CD8-positive, alpha-beta memory T cell (primary cell): Measurements from ENCODE around the gene HIPK3. TPM values are rescaled to one million over a fixed set of nuclear protein-coding genes. Genes with fewer than 3 reads are reported as not detected.
A peak's percentile ranks its signal among the peaks of the same experiment; 100 is the strongest.
"Not testable (repeated sequence)": the region's sequence is repeated elsewhere in the genome, so short reads cannot be mapped to it uniquely, and the experiment has no call there.

Experiments
- CTCF ChIA-PET: fragments of 350-600 bp; sonication (Branson Sonifier 250); formaldehyde crosslinking; loops from one replicate; lab custom pipeline; 2021; ENCODE audit warnings: antibody characterized with exemption; lab: Charles Lee
- POLR2A ChIA-PET: fragments of 350-600 bp; sonication (Branson Sonifier 250); formaldehyde crosslinking; loops from one replicate; lab custom pipeline; 2021; ENCODE audit warnings: antibody characterized with exemption; lab: Charles Lee
- DNase-seq, 5 donors: peaks; one replicate each; pipeline versions ENCODE4 v3.0.0 to v3.0.0-alpha.2; 2020 to 2022; ENCODE audit warnings: mixed read lengths in 1 of 5
- H3K27ac ChIP-seq: one replicate; pipeline ENCODE4 v1.7.0; 2013; ENCODE audit warnings: low read depth, mild to moderate bottlenecking, low read length, moderate library complexity
- H3K27me3 ChIP-seq: 2 replicates; pipeline ENCODE4 v1.7.0; 2013; ENCODE audit warnings: low read length, mild to moderate bottlenecking; ENCODE audit not compliant: insufficient read depth, poor library complexity, severe bottlenecking
- H3K36me3 ChIP-seq: 2 replicates; pipeline ENCODE4 v1.7.0; 2013; ENCODE audit warnings: mild to moderate bottlenecking, low read length, moderate library complexity; ENCODE audit not compliant: insufficient read depth
- H3K4me1 ChIP-seq: 2 replicates; pipeline ENCODE4 v1.7.0; 2013; ENCODE audit warnings: mild to moderate bottlenecking, low read length, moderate library complexity; ENCODE audit not compliant: insufficient read depth
- H3K4me3 ChIP-seq: 2 replicates; pipeline ENCODE4 v1.7.0; 2013; ENCODE audit warnings: mild to moderate bottlenecking, low read length
- H3K9me3 ChIP-seq: 2 replicates; pipeline ENCODE4 v1.7.0; 2013; ENCODE audit warnings: mild to moderate bottlenecking, low read length
- H3K27ac Mint-ChIP-seq, 8 donors: one replicate each; pipeline ENCODE4 v1.8.0; 2020 to 2021; ENCODE audit warnings: mixed read lengths in 8 of 8, mild to moderate bottlenecking in 6 of 8, inconsistent platforms in 3 of 8, moderate library complexity in 3 of 8
- H3K27me3 Mint-ChIP-seq, 2 donors: one replicate each; pipeline ENCODE4 v1.8.0; 2020 to 2021; ENCODE audit warnings: mixed read lengths in 2 of 2, mild to moderate bottlenecking in 1 of 2, moderate library complexity in 1 of 2
- H3K36me3 Mint-ChIP-seq, 3 donors: one replicate each; pipeline ENCODE4 v1.8.0; 2020 to 2021; ENCODE audit warnings: mixed read lengths in 3 of 3, inconsistent platforms in 1 of 3, mild to moderate bottlenecking in 1 of 3
- H3K4me1 Mint-ChIP-seq, 3 donors: one replicate each; pipeline ENCODE4 v1.8.0; 2020 to 2021; ENCODE audit warnings: mixed read lengths in 3 of 3, inconsistent platforms in 1 of 3, mild to moderate bottlenecking in 1 of 3
- H3K4me3 Mint-ChIP-seq, 7 donors: one replicate each; pipeline ENCODE4 v1.8.0; 2020 to 2021; ENCODE audit warnings: mixed read lengths in 7 of 7, mild to moderate bottlenecking in 6 of 7, moderate library complexity in 4 of 7, inconsistent platforms in 2 of 7
- H3K9me3 Mint-ChIP-seq, 5 donors: one replicate each; pipeline ENCODE4 v1.8.0; 2020 to 2022; ENCODE audit warnings: mixed read lengths in 5 of 5, mild to moderate bottlenecking in 3 of 5, moderate library complexity in 2 of 5, inconsistent platforms in 1 of 5
- polyA plus RNA-seq: library from polyadenylated mRNA; unstranded; fragments of 300-500 nt; fragmentation: Illumina TruSeq; gene quantifications from one replicate; pipeline ENCODE4 v1.2.3, GENCODE V29; 2021
- total RNA-seq, 2 experiments: library from RNA; stranded (reverse); gene quantifications; one replicate each; pipeline ENCODE4 v1.2.3, GENCODE V29; 2021

The HIPK3 gene
- total and polyA plus RNA-seq, 3 experiments from 2014 or later = 31.6 to 50.9 (median 49.2) TPM

DNA sequence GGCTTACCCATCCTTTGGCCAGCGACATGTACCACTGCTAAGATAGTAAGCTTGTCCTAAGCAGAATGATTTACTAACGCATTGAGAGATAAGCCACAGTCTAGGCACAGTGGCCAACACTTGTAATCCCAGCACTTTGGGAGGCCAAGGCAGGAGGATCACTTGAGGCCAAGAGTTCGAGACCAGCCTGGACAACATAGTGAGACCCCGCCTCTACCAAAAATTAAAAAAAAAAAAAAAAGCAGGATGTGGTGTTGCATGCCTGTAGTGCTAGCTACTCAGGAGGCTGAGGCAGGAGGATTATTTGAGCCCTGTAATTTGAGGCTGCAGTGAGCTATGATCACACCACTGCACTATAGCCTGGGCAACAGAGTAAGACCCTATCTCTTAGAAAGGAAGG lies 93.1 kb downstream of the HIPK3 start:
- CTCF ChIA-PET = interaction anchor here (0.7 kb wide), 1 partner anchor 1041 kb away, joined by 3 read pairs; no protein-coding TSS in a partner anchor
- DNase-seq = no peak
- no peaks in the 10 kb centered on the region for H3K27me3 Mint-ChIP-seq
- no peak overlapping the region for H3K27ac Mint-ChIP-seq
- no peaks in the 10 kb centered on the region for H3K9me3 ChIP-seq
- H3K9me3 Mint-ChIP-seq = no peaks in the 10 kb centered on the region
- H3K27me3 ChIP-seq = no peaks in the 10 kb centered on the region
- H3K36me3 Mint-ChIP-seq = peaks cover 7 to 90% (median 17%) of the 10 kb centered on the region in 3 donors
- H3K4me3 Mint-ChIP-seq = no peak overlapping the region
- H3K27ac ChIP-seq = no peak overlapping the region
- no peaks in the 10 kb centered on the region for H3K4me1 ChIP-seq
- H3K36me3 ChIP-seq = peaks cover 28% of the 10 kb centered on the region
- POLR2A ChIA-PET = no interaction called here
- H3K4me1 Mint-ChIP-seq = no peaks in the 10 kb centered on the region
- H3K4me3 ChIP-seq = no peak overlapping the region

- ChIA-PET CTCF (no interaction called here), POLR2A (no interaction called here)
- Mint-ChIP-seq H3K27ac (no peak overlapping the region), H3K4me3 (no peak overlapping the region), H3K27me3 (no peaks in the 10 kb centered on the region), H3K9me3 (no peaks in the 10 kb centered on the region), H3K36me3 (peaks cover 1 to 21% (median 2%) of the 10 kb centered on the region in 3 donors), H3K4me1 (peaks cover 4 to 7% (median 6%) of the 10 kb centered on the region in 3 donors)
- Histone ChIP-seq H3K4me1 (no peaks in the 10 kb centered on the region), H3K27ac (no peak overlapping the region), H3K9me3 (no peaks in the 10 kb centered on the region), H3K36me3 (peaks cover 2% of the 10 kb centered on the region), H3K27me3 (no peaks in the 10 kb centered on the region), H3K4me3 (no peak overlapping the region)
- DNase-seq = no peak
Measured at GRCh38 chr11:33358150-33358831, 101.1 kb downstream of the HIPK3 start.

GRCh38 chr11:33360642-33361041 lies 103.5 kb downstream of the HIPK3 start:
- Mint-ChIP-seq H3K36me3 (peaks cover 0 to 1% (median 0%) of the 10 kb centered on the region in 3 donors), H3K27ac (no peak overlapping the region), H3K4me3 (no peak overlapping the region), H3K9me3 (no peaks in the 10 kb centered on the region), H3K27me3 (peaks cover 0 to 3% of the 10 kb centered on the region in 2 donors), H3K4me1 (peaks cover 4 to 7% (median 6%) of the 10 kb centered on the region in 3 donors)
- Histone ChIP-seq H3K4me3 (no peak overlapping the region), H3K36me3 (no peaks in the 10 kb centered on the region), H3K4me1 (no peaks in the 10 kb centered on the region), H3K27ac (no peak overlapping the region), H3K27me3 (no peaks in the 10 kb centered on the region), H3K9me3 (no peaks in the 10 kb centered on the region)
- no peak for DNase-seq
- ChIA-PET CTCF (interaction anchor here (3.8 kb wide), 1 partner anchor 382 kb away, joined by 18 read pairs; no protein-coding TSS in a partner anchor), POLR2A (no interaction called here)

DNA sequence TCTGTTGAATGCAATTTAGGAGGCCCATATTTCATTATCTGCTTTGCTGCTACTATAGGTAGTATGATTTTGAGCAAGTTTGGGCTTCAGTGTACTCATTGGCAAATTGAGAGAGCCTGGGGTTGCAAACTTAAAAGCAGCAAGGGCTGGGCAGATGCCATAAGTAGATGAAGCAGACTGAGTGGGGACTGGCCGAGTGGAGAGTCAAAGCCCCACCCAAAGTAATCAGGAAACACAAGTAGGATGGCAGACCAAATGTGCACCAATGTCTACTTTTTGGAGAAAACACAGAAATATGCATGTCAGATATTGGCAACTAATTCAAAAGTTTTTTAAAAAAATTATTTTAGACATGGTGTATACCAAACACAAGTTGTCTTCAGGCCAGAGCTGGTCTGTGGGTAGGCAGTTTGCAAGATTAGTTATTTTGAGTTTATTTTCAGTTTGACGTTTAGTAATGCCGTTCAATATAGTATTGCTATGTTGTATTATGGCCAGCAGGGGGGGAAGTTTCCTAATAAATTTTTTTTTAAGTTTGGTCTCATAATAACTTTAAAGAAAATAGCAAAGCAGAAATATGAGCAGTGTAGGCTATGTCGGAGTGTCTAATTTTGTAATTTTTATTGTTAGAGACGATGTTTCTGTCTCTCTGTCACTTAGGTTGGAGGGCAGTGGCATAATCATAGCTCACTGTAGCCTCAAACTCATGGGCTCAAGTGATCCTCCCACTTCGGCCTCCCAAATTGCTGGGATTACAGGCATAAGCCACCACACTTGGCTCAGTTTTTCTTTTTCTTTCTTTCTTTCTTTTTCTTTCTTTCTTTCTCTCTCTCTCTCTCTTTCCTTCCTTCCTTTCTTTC lies 105.1 kb downstream of the HIPK3 start:
- Histone ChIP-seq H3K36me3 (no peaks in the 10 kb centered on the region), H3K27me3 (no peaks in the 10 kb centered on the region), H3K4me3 (no peak overlapping the region), H3K4me1 (no peaks in the 10 kb centered on the region), H3K27ac (no peak overlapping the region), H3K9me3 (no peaks in the 10 kb centered on the region)
- POLR2A ChIA-PET = no interaction called here
- Mint-ChIP-seq H3K36me3 (no peaks in the 10 kb centered on the region), H3K4me1 (peaks cover 4 to 7% (median 6%) of the 10 kb centered on the region in 3 donors), H3K27ac (peak overlapping the region in 1 of 8 donors; percentile 30), H3K4me3 (peak overlapping the region in 1 of 7 donors; percentile 36), H3K9me3 (no peaks in the 10 kb centered on the region), H3K27me3 (peaks cover 0 to 4% of the 10 kb centered on the region in 2 donors)
- CTCF ChIA-PET = interaction anchor here (0.7 to 3.8 kb wide), 2 partner anchors 380 to 1000 kb away, joined by 3 to 18 read pairs; no protein-coding TSS in a partner anchor
- DNase-seq = peak in 2 of 5 donors; percentile 12 to 32

- no peaks in the 10 kb centered on the region for H3K9me3 Mint-ChIP-seq
- ChIA-PET POLR2A (no interaction called here), CTCF (interaction anchor here (1.1 kb wide), 1 partner anchor 12 kb away, joined by 3 read pairs; no protein-coding TSS in a partner anchor)
- no peak overlapping the region for H3K27ac ChIP-seq
- DNase-seq = no peak
- no peak overlapping the region for H3K4me3 ChIP-seq
- H3K36me3 Mint-ChIP-seq = no peaks in the 10 kb centered on the region
- H3K9me3 ChIP-seq = no peaks in the 10 kb centered on the region
- H3K4me1 Mint-ChIP-seq = peaks cover 4 to 6% (median 6%) of the 10 kb centered on the region in 3 donors
- H3K27ac Mint-ChIP-seq = peak overlapping the region in 1 of 8 donors; percentile 45
- peaks cover 4 to 12% of the 10 kb centered on the region in 2 donors for H3K27me3 Mint-ChIP-seq
- no peak overlapping the region for H3K4me3 Mint-ChIP-seq
- H3K36me3 ChIP-seq = no peaks in the 10 kb centered on the region
- H3K27me3 ChIP-seq = no peaks in the 10 kb centered on the region
- no peaks in the 10 kb centered on the region for H3K4me1 ChIP-seq
Measured at GRCh38 chr11:33366918-33367317, 109.7 kb downstream of the HIPK3 start.

DNA sequence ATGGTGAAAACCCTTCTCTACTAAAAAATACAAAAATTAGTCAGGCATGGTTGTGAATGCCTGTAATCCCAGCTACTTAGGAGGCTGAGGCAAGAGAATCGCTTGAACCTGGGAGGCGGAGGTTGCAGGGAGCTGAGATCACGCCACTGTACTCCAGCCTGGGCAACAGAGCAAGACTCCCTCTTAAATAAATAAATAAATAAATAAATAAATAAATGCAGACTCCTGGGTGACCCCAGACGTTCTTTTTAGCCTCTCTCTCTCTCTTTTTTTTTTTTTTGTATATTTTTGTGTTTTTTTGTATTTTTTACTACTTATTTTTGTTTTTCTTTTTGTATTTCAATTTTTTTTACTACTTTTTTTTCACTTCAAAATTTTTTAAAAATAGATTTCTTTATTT lies 111.3 kb downstream of the HIPK3 start:
- H3K27me3 ChIP-seq, H3K4me1 ChIP-seq, H3K4me3 ChIP-seq, H3K36me3 Mint-ChIP-seq, H3K9me3 ChIP-seq, H3K27ac ChIP-seq, H3K4me1 Mint-ChIP-seq, H3K4me3 Mint-ChIP-seq, POLR2A ChIA-PET, H3K9me3 Mint-ChIP-seq, H3K36me3 ChIP-seq, DNase-seq: not testable (repeated sequence)
- CTCF ChIA-PET = interaction anchor here (1.9 kb wide), 1 partner anchor 374 kb away, joined by 5 read pairs; no protein-coding TSS in a partner anchor
- Mint-ChIP-seq H3K27ac (peak overlapping the region in 1 of 8 donors; percentile 87), H3K27me3 (peaks cover 10 to 19% of the 10 kb centered on the region in 2 donors)

DNA sequence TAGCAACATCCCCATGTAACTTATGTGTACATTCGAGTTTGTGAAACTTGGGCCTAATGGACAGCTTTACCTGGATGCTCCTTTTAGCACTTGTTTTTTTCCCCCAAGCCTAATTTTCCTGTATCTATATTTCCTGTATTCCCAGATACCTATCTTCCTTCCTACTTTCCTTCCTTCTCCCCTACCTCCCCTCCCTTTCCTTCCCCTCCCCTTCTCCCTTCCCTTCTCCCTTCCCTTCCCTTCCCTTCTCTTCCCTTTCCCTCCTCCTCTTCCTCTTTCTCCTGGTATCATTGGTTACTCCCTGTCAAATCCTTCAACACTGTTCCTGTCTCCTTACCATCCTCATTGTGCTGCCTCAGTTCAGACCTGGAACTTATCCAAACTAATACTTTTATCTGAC lies 111.8 kb downstream of the HIPK3 start:
- Histone ChIP-seq H3K4me1 (no peaks in the 10 kb centered on the region), H3K9me3 (no peaks in the 10 kb centered on the region), H3K4me3 (no peak overlapping the region), H3K27ac (no peak overlapping the region), H3K36me3 (no peaks in the 10 kb centered on the region), H3K27me3 (no peaks in the 10 kb centered on the region)
- Mint-ChIP-seq H3K9me3 (no peaks in the 10 kb centered on the region), H3K4me3 (no peak overlapping the region), H3K4me1 (no peaks in the 10 kb centered on the region), H3K36me3 (no peaks in the 10 kb centered on the region), H3K27me3 (peaks cover 13 to 23% of the 10 kb centered on the region in 2 donors), H3K27ac (no peak overlapping the region)
- ChIA-PET CTCF (interaction anchor here (1.9 kb wide), 1 partner anchor 373 kb away, joined by 5 read pairs; no protein-coding TSS in a partner anchor), POLR2A (no interaction called here)
- DNase-seq = no peak

DNA sequence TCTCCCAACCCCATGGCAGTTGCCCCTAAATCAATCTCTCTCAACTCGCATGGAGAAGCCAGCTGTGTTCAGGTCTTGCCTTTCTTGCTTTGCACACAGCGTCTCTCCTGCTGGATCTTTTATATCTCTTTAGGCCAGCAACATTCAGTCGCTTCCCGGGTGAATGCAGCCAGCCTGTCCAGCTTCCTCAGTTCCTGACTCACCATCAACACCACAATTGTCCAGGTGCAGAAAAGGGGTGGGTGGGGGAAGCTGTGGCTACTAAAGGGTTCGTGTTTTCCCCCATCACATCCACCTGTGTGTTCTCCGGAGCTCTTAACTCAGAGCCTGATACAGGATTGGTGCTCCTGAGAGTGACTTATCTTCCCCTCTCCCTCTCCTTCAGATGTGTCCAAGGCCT lies 116.5 kb downstream of the HIPK3 start:
- Mint-ChIP-seq H3K9me3 (no peaks in the 10 kb centered on the region), H3K4me1 (peaks cover 0 to 9% (median 2%) of the 10 kb centered on the region in 3 donors), H3K4me3 (no peak overlapping the region), H3K27me3 (peaks cover 31 to 55% of the 10 kb centered on the region in 2 donors), H3K36me3 (no peaks in the 10 kb centered on the region), H3K27ac (no peak overlapping the region)
- POLR2A ChIA-PET = no interaction called here
- Histone ChIP-seq H3K36me3 (no peaks in the 10 kb centered on the region), H3K4me1 (no peaks in the 10 kb centered on the region), H3K9me3 (no peaks in the 10 kb centered on the region), H3K27ac (no peak overlapping the region), H3K27me3 (peaks cover 14% of the 10 kb centered on the region), H3K4me3 (no peak overlapping the region)
- CTCF ChIA-PET = no interaction called here
- DNase-seq = no peak
